ENCODE measurements around the gene USH2A. TPM values are rescaled to one million over a fixed set of nuclear protein-coding genes. Genes with fewer than 3 reads are reported as not detected.

USH2A gene
- polyA plus RNA-seq, 1 donor from 2014 or later = 0.17 TPM

DNA sequence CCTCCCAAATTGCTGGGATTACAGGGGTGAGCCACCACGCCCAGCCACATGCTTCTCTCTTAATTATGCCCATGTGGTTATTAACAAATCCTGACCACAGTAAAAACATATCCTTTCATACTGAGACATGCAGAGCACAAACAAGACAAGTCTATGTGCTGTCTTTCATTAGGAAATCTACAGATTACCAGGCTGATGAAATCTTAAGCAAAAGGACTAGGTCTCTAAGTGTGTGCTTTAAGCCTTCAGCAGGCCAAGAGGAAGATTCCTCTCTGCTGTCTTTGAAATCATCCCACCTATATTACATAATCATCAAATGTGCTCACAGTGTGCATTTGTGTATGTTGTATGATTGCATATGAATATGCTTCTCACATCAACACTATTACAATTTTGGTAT, 436.8 kb downstream of the USH2A start (continued):
- no peak for TF ChIP-seq REST (IDR thresholded peaks at IDR 0.05; ENCODE audit: borderline replicate concordance)

- Histone ChIP-seq H3K36me3 (ENCODE audit: insufficient read depth, low read length) (no peaks in the 10 kb centered on the region), H3K9ac (ENCODE audit: low read length) (no peak overlapping the region), H3K79me2 (replicated peaks; ENCODE audit: insufficient read depth, low read length) (no peaks in the 10 kb centered on the region), H3K9me2 (ENCODE audit: insufficient read depth, low read length) (no peaks in the 10 kb centered on the region), H4K20me1 (ENCODE audit: insufficient read depth) (no peaks in the 10 kb centered on the region), H3K4me3 (ENCODE audit: low read length) (no peak overlapping the region), H3K27ac (ENCODE audit: low read length) (no peak overlapping the region), H3K4me2 (ENCODE audit: low read length) (no peak overlapping the region), H3F3A (ENCODE audit: insufficient read depth, low read length, poor library complexity, severe bottlenecking) (no peaks in the 10 kb centered on the region), H2AFZ (ENCODE audit: low read depth, low read length) (no peak overlapping the region), H3K27me3 (ENCODE audit: insufficient read depth, low read depth, low read length) (no peaks in the 10 kb centered on the region), H3K9me3 (ENCODE audit: low read length) (no peaks in the 10 kb centered on the region)
- TF ChIP-seq SMC3 (conservative IDR thresholded peaks at IDR 0.05; ENCODE audit: poor library complexity) (no peak), EZH2 (IDR thresholded peaks at IDR 0.05; ENCODE audit: borderline replicate concordance, insufficient read depth, low read length, poor library complexity, severe bottlenecking) (no peak), MXI1 (conservative IDR thresholded peaks at IDR 0.05; ENCODE audit: poor library complexity, severe bottlenecking) (no peak), EP300 (conservative IDR thresholded peaks at IDR 0.05; ENCODE audit: poor library complexity, severe bottlenecking) (no peak), RAD21 (conservative IDR thresholded peaks at IDR 0.05) (no peak), TAF1 (IDR thresholded peaks at IDR 0.05; ENCODE audit: low read depth) (no peak), POLR2AphosphoS5 (IDR thresholded peaks at IDR 0.05) (no peak), REST (IDR thresholded peaks at IDR 0.05; ENCODE audit: borderline replicate concordance) (no peak)
- TF ChIP-seq, protein P1, sequence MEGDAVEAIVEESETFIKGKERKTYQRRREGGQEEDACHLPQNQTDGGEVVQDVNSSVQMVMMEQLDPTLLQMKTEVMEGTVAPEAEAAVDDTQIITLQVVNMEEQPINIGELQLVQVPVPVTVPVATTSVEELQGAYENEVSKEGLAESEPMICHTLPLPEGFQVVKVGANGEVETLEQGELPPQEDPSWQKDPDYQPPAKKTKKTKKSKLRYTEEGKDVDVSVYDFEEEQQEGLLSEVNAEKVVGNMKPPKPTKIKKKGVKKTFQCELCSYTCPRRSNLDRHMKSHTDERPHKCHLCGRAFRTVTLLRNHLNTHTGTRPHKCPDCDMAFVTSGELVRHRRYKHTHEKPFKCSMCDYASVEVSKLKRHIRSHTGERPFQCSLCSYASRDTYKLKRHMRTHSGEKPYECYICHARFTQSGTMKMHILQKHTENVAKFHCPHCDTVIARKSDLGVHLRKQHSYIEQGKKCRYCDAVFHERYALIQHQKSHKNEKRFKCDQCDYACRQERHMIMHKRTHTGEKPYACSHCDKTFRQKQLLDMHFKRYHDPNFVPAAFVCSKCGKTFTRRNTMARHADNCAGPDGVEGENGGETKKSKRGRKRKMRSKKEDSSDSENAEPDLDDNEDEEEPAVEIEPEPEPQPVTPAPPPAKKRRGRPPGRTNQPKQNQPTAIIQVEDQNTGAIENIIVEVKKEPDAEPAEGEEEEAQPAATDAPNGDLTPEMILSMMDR (IDR thresholded peaks at IDR 0.05; ENCODE audit: poor library complexity, severe bottlenecking) = no peak
Observed at GRCh38 chr1:215983680-215984079, 439.6 kb downstream of the USH2A start.
